Immature natural killer cell (primary cell): Measurements from ENCODE around the gene CPAMD8. TPM values are rescaled to one million over a fixed set of nuclear protein-coding genes. Genes with fewer than 3 reads are reported as not detected.
"Not testable (repeated sequence)": the region's sequence is repeated elsewhere in the genome, so short reads cannot be mapped to it uniquely, and the experiment has no call there.

Source experiments
- DNase-seq, 3 donors: peaks; one replicate each; pipeline ENCODE4 v3.0.0; 2022; ENCODE audit warnings: mixed read lengths in 1 of 3
- H3K27ac Mint-ChIP-seq, 6 donors: one replicate each; pipeline ENCODE4 v1.8.0; 2020; ENCODE audit warnings: mixed read lengths in 6 of 6, mild to moderate bottlenecking in 5 of 6, inconsistent platforms in 4 of 6, moderate library complexity in 3 of 6
- H3K27me3 Mint-ChIP-seq, 3 donors: one replicate each; pipeline ENCODE4 v1.8.0; 2020 to 2021; ENCODE audit warnings: low read depth in 3 of 3, mild to moderate bottlenecking in 3 of 3, mixed read lengths in 3 of 3, moderate library complexity in 3 of 3, inconsistent platforms in 1 of 3
- H3K36me3 Mint-ChIP-seq, 3 donors: one replicate each; pipeline ENCODE4 v1.8.0; 2020; ENCODE audit warnings: mixed read lengths in 3 of 3, inconsistent platforms in 2 of 3, mild to moderate bottlenecking in 2 of 3
- H3K4me1 Mint-ChIP-seq, 2 donors: one replicate each; pipeline ENCODE4 v1.8.0; 2020; ENCODE audit warnings: inconsistent platforms in 2 of 2, mild to moderate bottlenecking in 2 of 2, mixed read lengths in 2 of 2, moderate library complexity in 1 of 2
- H3K4me3 Mint-ChIP-seq, 5 donors: one replicate each; pipeline ENCODE4 v1.8.0; 2020; ENCODE audit warnings: mild to moderate bottlenecking in 5 of 5, mixed read lengths in 5 of 5, inconsistent platforms in 3 of 5, moderate library complexity in 3 of 5
- H3K9me3 Mint-ChIP-seq, 6 donors: one replicate each; pipeline ENCODE4 v1.8.0; 2020; ENCODE audit warnings: mild to moderate bottlenecking in 6 of 6, mixed read lengths in 6 of 6, inconsistent platforms in 4 of 6, moderate library complexity in 3 of 6
- polyA plus RNA-seq, 3 donors: library from polyadenylated mRNA; unstranded; fragments of 300-500 nt; fragmentation: Illumina TruSeq; gene quantifications; one replicate each; pipeline ENCODE4 v1.2.3, GENCODE V29; 2021

The CPAMD8 gene
- polyA plus RNA-seq, 3 donors from 2014 or later: 1.3 to 2.1 (median 1.4) TPM

DNA sequence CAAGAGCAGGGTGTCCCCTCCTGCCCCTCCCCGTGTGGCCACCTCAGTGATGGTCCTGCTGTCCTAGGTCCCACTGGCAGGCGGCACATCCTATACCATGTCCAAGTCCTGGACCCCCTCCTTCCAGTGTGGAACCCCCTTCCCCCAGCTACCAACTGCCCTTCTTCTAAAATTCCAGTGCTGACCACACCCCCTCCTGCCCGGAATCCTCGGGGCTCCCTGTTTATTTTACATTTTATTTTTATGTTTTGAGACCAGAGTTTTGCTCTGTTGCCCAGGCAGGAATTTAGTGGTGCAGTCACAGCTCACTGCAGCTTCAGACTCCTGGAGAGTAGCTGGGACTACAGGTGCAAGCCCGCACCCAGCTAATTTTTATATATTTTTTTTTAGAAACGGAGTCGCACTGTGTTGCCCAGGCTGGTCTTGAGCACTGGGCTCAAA, 945 bp upstream of the CPAMD8 start:
- H3K9me3 Mint-ChIP-seq: peaks cover 6 to 23% (median 15%) of the 10 kb centered on the region in 6 donors
- peaks cover 13 to 27% (median 21%) of the 10 kb centered on the region in 3 donors for H3K27me3 Mint-ChIP-seq
- no peak overlapping the region for H3K4me3 Mint-ChIP-seq
- no peak overlapping the region for H3K27ac Mint-ChIP-seq
- H3K36me3 Mint-ChIP-seq: peaks cover 4 to 14% (median 7%) of the 10 kb centered on the region in 3 donors
- no peak for DNase-seq
- H3K4me1 Mint-ChIP-seq: peaks cover 9 to 10% of the 10 kb centered on the region in 2 donors

DNA sequence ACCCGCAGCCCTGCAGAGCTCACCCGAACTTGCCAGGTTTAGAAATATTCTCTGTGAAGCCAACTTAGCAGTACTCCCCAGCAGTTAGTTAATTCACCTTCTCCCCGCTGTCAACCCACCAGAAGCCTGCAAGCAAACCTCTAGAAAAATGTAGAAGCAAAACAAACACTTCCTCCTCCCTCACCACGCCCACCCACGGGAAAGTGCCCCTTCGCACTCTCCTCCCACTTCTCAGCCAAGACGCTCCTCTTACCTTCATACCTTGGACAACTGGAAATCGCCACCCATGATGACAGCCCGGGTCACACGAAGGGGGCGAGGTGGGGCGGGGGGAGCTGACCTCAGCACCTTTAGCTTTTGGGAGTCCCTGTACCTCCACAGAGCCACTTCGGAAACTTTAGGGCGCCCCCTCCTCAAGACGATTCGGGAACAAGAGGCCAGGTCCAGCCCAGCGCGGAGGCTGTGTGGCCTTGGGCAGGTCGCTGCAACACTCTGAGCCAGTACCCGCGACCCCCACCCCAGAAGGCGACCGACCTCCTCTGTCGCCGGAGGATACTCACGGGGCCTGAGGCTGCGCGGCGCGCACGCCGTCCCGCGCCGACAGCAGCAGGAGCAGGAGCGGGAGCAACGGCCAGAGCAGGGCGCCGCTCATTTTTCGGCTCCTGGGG, 485 bp downstream of the CPAMD8 start:
- Mint-ChIP-seq H3K9me3 (peaks cover 6 to 27% (median 15%) of the 10 kb centered on the region in 6 donors), H3K27me3 (peaks cover 13 to 31% (median 21%) of the 10 kb centered on the region in 3 donors), H3K4me1 (peaks cover 9 to 10% of the 10 kb centered on the region in 2 donors), H3K27ac (no peak overlapping the region), H3K4me3 (peak overlapping the region; percentile 1 to 52 (median 39)), H3K36me3 (peaks cover 4 to 14% (median 7%) of the 10 kb centered on the region in 3 donors)
- no peak for DNase-seq

DNA sequence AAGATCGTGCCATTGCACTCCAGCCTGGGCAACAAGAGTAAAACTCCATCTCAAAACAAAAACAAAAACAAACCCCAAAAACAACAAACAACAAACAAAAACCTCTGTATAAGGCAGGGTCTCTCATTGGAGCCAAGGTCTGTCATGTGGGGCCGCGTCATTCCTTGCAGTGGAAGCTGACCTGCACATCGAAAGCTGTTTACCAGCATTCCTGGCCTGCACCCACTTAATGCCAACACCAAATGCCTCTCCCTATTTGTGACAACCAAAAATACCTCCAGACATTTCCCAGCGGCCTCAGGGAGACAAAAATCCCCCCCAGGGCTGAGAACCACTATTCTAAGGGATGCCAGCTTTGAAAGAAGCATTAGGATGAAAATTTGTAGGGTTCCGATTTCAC, 1.2 kb downstream of the CPAMD8 start:
- no peak for DNase-seq
- Mint-ChIP-seq H3K4me1 (peaks cover 9 to 10% of the 10 kb centered on the region in 2 donors), H3K4me3 (no peak overlapping the region), H3K27me3 (peaks cover 13 to 31% (median 21%) of the 10 kb centered on the region in 3 donors), H3K27ac (no peak overlapping the region), H3K36me3 (peaks cover 4 to 14% (median 7%) of the 10 kb centered on the region in 3 donors), H3K9me3 (peaks cover 6 to 27% (median 15%) of the 10 kb centered on the region in 6 donors)

DNA sequence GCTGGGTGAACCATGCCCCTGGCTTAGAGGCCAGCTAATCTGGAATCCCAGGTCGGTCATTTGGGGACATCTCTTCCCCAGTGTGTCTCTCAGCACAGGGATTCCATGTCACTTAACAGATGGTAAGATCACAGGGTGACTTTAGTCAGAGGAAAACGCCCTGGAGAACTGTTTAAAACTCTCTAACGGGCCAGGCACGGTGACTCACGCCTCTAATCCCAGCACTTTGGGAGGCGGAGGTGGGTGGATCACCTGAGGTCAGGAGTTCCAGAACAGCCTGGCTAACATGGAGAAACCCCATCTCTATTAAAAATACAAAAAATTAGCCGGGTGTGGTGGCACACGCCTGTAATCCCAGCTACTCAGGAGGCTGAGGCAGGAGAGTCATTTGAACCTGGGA, 1.7 kb downstream of the CPAMD8 start:
- H3K27me3 Mint-ChIP-seq: peaks cover 13 to 31% (median 21%) of the 10 kb centered on the region in 3 donors

DNA sequence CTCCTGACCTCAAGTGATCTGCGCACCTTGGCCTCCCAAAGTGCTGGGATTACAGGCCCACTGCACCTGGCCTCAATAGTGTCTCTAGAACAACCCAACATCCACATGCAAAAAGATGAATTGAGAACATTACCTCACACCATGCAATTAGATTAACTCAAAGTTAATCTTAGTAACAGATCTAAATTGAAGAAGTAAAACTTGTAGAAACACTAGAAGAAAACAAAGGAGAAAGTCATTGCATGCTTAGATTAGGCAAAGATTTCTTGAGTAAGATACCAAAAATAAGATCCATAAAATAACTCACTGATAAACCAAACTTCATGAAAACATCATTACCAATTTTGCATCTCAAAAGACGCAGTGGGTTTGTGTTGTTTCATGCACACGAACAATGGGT, 2.8 kb downstream of the CPAMD8 start:
- Mint-ChIP-seq H3K27me3 (peaks cover 9 to 27% (median 19%) of the 10 kb centered on the region in 3 donors), H3K27ac (no peak overlapping the region), H3K4me1 (peaks cover 9 to 10% of the 10 kb centered on the region in 2 donors), H3K9me3 (peaks cover 6 to 27% (median 15%) of the 10 kb centered on the region in 6 donors), H3K36me3 (peaks cover 4 to 14% (median 7%) of the 10 kb centered on the region in 3 donors), H3K4me3 (no peak overlapping the region)
- no peak for DNase-seq

More for the DNA sequence above, 1.7 kb downstream of the CPAMD8 start:
- not testable (repeated sequence) for DNase-seq, H3K27ac Mint-ChIP-seq, H3K4me1 Mint-ChIP-seq, H3K4me3 Mint-ChIP-seq
- Mint-ChIP-seq H3K9me3 (peaks cover 6 to 27% (median 15%) of the 10 kb centered on the region in 6 donors), H3K36me3 (peaks cover 4 to 14% (median 7%) of the 10 kb centered on the region in 3 donors)

DNA sequence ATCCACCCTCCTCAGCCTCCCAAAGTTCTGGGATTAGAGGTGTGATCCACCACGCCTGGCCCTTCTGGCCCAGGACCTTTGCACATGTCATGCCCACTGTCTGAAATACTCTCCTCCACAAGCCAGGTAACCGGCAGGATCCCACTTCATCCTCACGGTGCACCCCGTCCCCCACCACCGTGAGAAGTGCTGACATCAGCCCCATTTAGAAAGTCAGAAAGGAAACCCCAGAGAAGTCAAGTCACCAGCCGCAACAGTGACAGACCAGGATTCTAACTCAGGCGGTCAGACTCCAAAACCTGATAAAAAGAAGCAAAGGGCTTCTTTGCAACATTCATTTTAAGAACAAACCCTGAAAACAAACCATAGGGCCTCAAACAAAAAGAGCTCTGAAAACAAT, 3.9 kb downstream of the CPAMD8 start:
- peaks cover 6 to 18% (median 11%) of the 10 kb centered on the region in 3 donors for H3K27me3 Mint-ChIP-seq
- DNase-seq: no peak
- no peak overlapping the region for H3K4me3 Mint-ChIP-seq
- no peak overlapping the region for H3K27ac Mint-ChIP-seq
- H3K36me3 Mint-ChIP-seq: peaks cover 4 to 14% (median 7%) of the 10 kb centered on the region in 3 donors
- peaks cover 6 to 27% (median 15%) of the 10 kb centered on the region in 6 donors for H3K9me3 Mint-ChIP-seq
- H3K4me1 Mint-ChIP-seq: peaks cover 7 to 10% of the 10 kb centered on the region in 2 donors

DNA sequence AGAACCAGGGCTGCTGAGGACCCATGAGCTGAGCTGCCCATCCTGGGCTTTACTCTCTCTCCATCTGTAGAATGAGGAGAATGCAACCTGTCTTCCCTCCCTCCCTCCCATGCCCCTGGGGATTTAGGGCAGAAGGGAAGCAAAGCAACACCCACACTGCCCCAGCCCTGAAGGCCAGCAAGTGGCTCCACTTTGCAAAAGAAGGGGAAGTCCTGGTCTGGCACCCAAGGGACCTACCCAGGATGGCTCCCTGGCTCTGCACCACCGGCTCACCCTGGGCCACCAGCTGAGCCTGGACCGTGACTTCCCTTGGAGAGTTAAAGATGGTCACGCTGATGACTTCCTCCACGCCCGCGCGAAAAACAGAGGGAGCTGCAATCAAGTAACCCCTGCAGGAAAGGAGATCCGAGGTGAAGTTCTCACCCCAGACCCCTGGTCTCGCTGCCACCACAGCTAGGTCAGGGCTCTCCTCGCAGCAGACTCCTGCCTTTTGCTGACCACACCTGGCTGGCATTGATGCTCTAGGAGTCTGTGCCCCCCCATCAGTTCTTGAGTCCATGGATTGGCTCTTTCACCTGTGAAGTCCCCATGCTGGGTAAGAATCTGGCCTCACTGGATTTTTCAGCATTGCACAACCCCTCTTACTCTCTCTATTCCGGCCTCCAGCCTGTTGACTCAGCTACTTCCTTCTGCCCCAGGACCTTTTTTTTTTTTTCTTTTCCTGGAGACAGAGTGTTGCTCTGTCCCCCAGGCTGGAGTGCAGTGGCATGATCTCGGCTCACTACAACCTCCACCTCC, 4.6 kb downstream of the CPAMD8 start:
- H3K27ac Mint-ChIP-seq: no peak overlapping the region
- peaks cover 3 to 18% (median 10%) of the 10 kb centered on the region in 3 donors for H3K27me3 Mint-ChIP-seq
- H3K9me3 Mint-ChIP-seq: peaks cover 6 to 27% (median 15%) of the 10 kb centered on the region in 6 donors
- H3K36me3 Mint-ChIP-seq: peaks cover 4 to 14% (median 7%) of the 10 kb centered on the region in 3 donors
- H3K4me3 Mint-ChIP-seq: no peak overlapping the region
- peaks cover 7 to 10% of the 10 kb centered on the region in 2 donors for H3K4me1 Mint-ChIP-seq
- DNase-seq: no peak

DNA sequence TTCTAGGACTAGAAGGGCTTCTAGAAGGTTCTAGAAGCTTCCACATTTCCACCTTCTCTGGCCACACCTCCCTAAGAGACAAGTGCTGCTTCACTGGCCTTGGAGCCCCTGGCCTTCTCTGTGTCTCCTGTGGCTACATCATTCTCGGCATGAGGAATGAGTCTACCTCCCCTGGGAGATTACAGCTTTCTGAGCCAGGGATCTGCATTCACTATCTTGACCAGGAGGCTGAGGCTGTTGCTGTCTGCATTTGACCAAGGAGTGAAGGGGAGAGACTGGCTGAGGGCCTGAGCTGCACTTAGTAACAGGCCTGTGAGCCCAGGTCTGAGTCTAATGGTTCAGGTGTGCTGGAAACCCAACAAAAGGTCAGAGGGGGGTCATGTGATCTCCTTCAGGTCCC, 5.3 kb downstream of the CPAMD8 start:
- Mint-ChIP-seq H3K4me1 (peaks cover 7 to 9% of the 10 kb centered on the region in 2 donors), H3K27ac (no peak overlapping the region), H3K9me3 (peaks cover 6 to 27% (median 15%) of the 10 kb centered on the region in 6 donors), H3K27me3 (peaks cover 8 to 18% (median 10%) of the 10 kb centered on the region in 3 donors), H3K4me3 (no peak overlapping the region), H3K36me3 (peaks cover 4 to 14% (median 7%) of the 10 kb centered on the region in 3 donors)
- no peak for DNase-seq

DNA sequence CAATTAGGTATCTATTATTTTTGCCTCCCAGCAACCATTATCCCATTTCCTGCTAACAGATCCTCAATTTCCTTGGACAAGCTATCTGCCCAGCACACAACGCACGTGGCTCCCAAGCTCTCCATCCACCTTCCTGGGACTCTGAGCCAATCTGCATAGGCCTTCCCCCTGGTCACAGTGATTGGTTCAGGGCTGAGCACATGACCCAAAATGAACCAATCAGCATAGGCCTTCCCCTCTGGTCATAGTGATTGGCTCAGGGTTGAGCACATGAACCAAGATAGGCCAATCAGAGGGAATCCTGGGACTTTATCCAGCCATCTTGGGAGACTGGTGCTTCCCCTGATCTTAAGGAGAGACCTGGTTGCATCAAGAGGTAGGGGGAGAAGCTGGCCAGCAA, 5.8 kb downstream of the CPAMD8 start:
- Mint-ChIP-seq H3K27ac (no peak overlapping the region), H3K36me3 (peaks cover 4 to 14% (median 7%) of the 10 kb centered on the region in 3 donors), H3K4me1 (peaks cover 3 to 4% of the 10 kb centered on the region in 2 donors), H3K27me3 (peaks cover 7 to 14% (median 10%) of the 10 kb centered on the region in 3 donors), H3K9me3 (peaks cover 6 to 27% (median 15%) of the 10 kb centered on the region in 6 donors), H3K4me3 (no peak overlapping the region)
- DNase-seq: no peak

DNA sequence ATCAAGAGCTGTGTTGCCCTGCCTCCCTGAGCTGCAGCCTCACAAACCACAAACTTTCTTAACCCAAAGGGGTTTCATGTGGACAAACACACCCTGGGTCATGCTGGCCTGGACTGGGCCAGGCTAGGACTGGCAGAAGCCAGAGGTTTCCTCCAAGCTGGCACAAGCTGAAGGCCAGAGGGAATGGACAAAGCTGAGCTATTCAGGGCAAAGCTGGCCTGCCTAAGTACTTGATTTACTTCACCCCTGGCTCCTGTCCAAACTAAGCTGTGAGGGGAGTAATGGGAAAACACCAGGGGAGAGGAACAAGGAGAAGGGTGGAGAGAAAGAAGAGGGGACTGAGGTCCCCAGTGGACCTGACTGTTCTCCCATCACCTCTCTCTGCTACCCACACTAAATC, 6.2 kb downstream of the CPAMD8 start:
- Mint-ChIP-seq H3K9me3 (peaks cover 6 to 27% (median 15%) of the 10 kb centered on the region in 6 donors), H3K27me3 (peaks cover 10 to 13% (median 10%) of the 10 kb centered on the region in 3 donors), H3K27ac (no peak overlapping the region), H3K36me3 (peaks cover 4 to 14% (median 7%) of the 10 kb centered on the region in 3 donors), H3K4me1 (no peaks in the 10 kb centered on the region), H3K4me3 (no peak overlapping the region)
- no peak for DNase-seq

DNA sequence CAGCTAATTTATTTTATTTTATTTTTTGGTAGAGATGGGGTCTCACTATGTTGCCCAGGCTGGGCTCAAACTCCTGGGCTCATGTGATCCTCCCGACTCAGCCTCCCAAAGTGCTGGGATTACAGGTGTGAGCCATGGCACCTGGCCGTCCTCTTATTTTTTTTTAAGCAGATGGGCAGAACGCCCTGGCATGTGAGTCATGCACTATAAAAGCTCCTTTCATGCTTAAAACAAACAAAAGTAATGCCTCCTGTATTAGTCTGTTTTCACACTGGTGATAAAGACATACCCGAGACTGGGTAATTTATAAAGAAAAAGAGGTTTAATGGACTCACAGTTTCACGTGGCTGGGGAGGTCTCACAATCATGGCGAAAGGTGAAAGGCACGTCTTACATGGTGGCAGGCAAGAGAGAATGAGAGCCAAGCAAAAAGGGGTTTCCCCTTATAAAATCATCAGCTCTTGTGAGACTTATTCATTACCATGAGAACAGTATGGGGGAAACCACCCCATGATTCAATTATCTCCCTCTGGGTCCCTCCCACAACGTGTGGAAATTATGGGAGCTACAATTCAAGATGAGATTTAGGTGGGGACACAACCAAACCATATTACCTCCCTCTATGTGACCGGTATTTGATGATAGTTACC, 12.3 kb downstream of the CPAMD8 start:
- DNase-seq, H3K9me3 Mint-ChIP-seq, H3K27ac Mint-ChIP-seq, H3K4me3 Mint-ChIP-seq, H3K36me3 Mint-ChIP-seq, H3K4me1 Mint-ChIP-seq: not testable (repeated sequence)
- H3K27me3 Mint-ChIP-seq: peaks cover 3 to 12% (median 8%) of the 10 kb centered on the region in 3 donors

DNA sequence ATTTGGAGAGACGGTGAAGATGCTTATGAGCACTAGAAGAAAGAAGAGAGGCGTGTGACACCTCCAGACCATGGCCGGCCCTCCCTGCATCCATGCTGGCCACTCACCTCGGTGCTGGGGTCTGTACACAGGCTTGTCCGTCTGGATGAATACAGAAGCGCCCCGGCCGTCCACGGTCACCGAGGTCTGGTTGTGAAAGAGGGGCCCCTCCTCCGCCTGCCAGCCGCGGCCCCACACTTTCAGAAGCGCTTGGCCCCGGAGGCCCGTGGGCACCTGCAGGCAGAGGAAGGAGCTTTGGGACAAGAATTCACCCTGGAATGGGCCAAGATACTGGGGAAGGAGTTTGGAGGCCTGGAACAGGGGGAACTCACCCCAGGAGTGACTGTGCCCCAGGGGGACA, 15.1 kb downstream of the CPAMD8 start:
- Mint-ChIP-seq H3K36me3 (no peaks in the 10 kb centered on the region), H3K4me3 (no peak overlapping the region), H3K4me1 (no peaks in the 10 kb centered on the region), H3K9me3 (no peaks in the 10 kb centered on the region), H3K27me3 (peaks cover 3 to 12% (median 12%) of the 10 kb centered on the region in 3 donors), H3K27ac (no peak overlapping the region)
- no peak for DNase-seq

DNA sequence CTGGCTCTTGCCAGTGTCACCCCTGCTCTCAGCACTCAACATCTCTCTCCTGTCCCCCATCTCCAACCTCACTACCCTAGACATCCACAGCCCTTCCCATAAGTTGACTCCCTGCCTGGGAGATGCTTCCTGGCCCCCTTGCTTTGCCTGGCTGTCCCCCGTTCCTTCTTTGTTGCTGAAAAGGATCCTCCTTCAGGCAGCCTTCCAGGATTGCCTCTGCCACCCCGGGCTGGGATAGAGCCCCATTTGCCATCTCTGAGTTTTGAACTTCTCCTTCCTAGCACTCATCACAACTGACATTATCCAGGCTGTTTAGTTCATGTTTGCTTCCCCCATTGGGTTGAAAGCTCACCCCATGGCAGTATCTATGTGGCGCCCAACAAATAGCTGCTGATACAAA, 20.0 kb downstream of the CPAMD8 start:
- Mint-ChIP-seq H3K4me1 (peaks cover 11 to 12% of the 10 kb centered on the region in 2 donors), H3K4me3 (no peak overlapping the region), H3K9me3 (no peaks in the 10 kb centered on the region), H3K27me3 (peaks cover 6 to 15% (median 8%) of the 10 kb centered on the region in 3 donors), H3K27ac (peak overlapping the region in 2 of 6 donors; percentile 17 to 78), H3K36me3 (no peaks in the 10 kb centered on the region)
- no peak for DNase-seq
